SK-N-SH treated with all-trans-retinoic acid at 6 μM for 48 hours (cell line): ENCODE results near the gene ATP5PD.
"Not testable (repeated sequence)": the region's sequence is repeated elsewhere in the genome, so short reads cannot be mapped to it uniquely, and the experiment has no call there.

Source experiments
- ATAC-seq: fragments of 200-7000 bp; cut with Tn5 transposase; 3 replicates; pipeline ENCODE4 v1.9.1; 2020; ENCODE audit warnings: mild to moderate bottlenecking, moderate library complexity
- ARNTL ChIP-seq: fragments of 450-650 bp; formaldehyde crosslinking; IDR thresholded peaks from 2 replicates; pipeline ENCODE4 v1.5.0; 2020; ENCODE audit warnings: low read depth, mild to moderate bottlenecking, moderate library complexity, borderline replicate concordance
- BACH2 ChIP-seq: fragments of 250-450 bp; sonication (Bioruptor Pico); IDR thresholded peaks from 2 replicates; pipeline ENCODE4 v1.9.0; 2021; ENCODE audit warnings: mild to moderate bottlenecking, borderline replicate concordance
- CREB5 ChIP-seq: fragments of 250-450 bp; sonication (Bioruptor Pico); IDR thresholded peaks from 2 replicates; pipeline ENCODE4 v1.5.1; 2020; ENCODE audit warnings: low read depth, mild to moderate bottlenecking, moderate library complexity
- CSDC2 ChIP-seq: fragments of 250-450 bp; sonication (Bioruptor Pico); IDR thresholded peaks from 2 replicates; pipeline ENCODE4 v1.5.0; 2020; ENCODE audit warnings: mild to moderate bottlenecking, moderate library complexity
- ESRRG ChIP-seq: fragments of 250-450 bp; sonication (Bioruptor Pico); IDR thresholded peaks from 2 replicates; pipeline ENCODE4 v1.6.1; 2021; ENCODE audit warnings: mild to moderate bottlenecking
- GLIS3 ChIP-seq: fragments of 250-450 bp; sonication (Bioruptor Pico); IDR thresholded peaks from 2 replicates; pipeline ENCODE4 v1.5.0; 2020; ENCODE audit warnings: mild to moderate bottlenecking, moderate library complexity
- ISL1 ChIP-seq: fragments of 250-450 bp; sonication (Bioruptor Pico); IDR thresholded peaks from 2 replicates; pipeline ENCODE4 v2.1.2; 2022; ENCODE audit warnings: mild to moderate bottlenecking, moderate library complexity
- OSR1 ChIP-seq: fragments of 250-450 bp; sonication (Bioruptor Pico); IDR thresholded peaks from 2 replicates; pipeline ENCODE4 v1.8.0; 2022; ENCODE audit warnings: moderate library complexity, mild to moderate bottlenecking, inconsistent platforms
- PATZ1 ChIP-seq: fragments of 250-450 bp; sonication (Bioruptor Pico); IDR thresholded peaks from 2 replicates; pipeline ENCODE4 v1.8.0; 2020; ENCODE audit warnings: mild to moderate bottlenecking, moderate library complexity, borderline replicate concordance
- PPARA ChIP-seq: fragments of 250-450 bp; sonication (Bioruptor Pico); IDR thresholded peaks from 2 replicates; pipeline ENCODE4 v1.5.0; 2020; ENCODE audit warnings: mild to moderate bottlenecking, borderline replicate concordance
- RARB ChIP-seq: fragments of 250-450 bp; sonication (Bioruptor Pico); IDR thresholded peaks from 2 replicates; pipeline ENCODE4 v1.8.0; 2021; ENCODE audit warnings: mild to moderate bottlenecking, moderate library complexity
- SNAI2 ChIP-seq: fragments of 250-450 bp; sonication (Bioruptor Pico); IDR thresholded peaks from 2 replicates; pipeline ENCODE4 v1.5.0; 2020; ENCODE audit warnings: mild to moderate bottlenecking, moderate library complexity
- TCF4 ChIP-seq: fragments of 250-450 bp; sonication (Bioruptor Pico); IDR thresholded peaks from 2 replicates; pipeline ENCODE4 v1.8.0; 2021; ENCODE audit warnings: mild to moderate bottlenecking, moderate library complexity, borderline replicate concordance
- TOX ChIP-seq: fragments of 250-450 bp; sonication (Bioruptor Pico); IDR thresholded peaks from 2 replicates; pipeline ENCODE4 v1.8.0; 2021; ENCODE audit warnings: mild to moderate bottlenecking, moderate library complexity, borderline replicate concordance
- TSHZ2 ChIP-seq: fragments of 250-450 bp; sonication (Bioruptor Pico); IDR thresholded peaks from 2 replicates; pipeline ENCODE4 v1.5.0; 2020; ENCODE audit warnings: mild to moderate bottlenecking, moderate library complexity
- ZFP3 ChIP-seq: fragments of 250-450 bp; sonication (Bioruptor Pico); IDR thresholded peaks from 2 replicates; pipeline ENCODE4 v1.5.0; 2020; ENCODE audit warnings: mild to moderate bottlenecking, moderate library complexity
- ZFP30 ChIP-seq: fragments of 450-650 bp; formaldehyde crosslinking; IDR thresholded peaks from 2 replicates; pipeline ENCODE4 v1.5.0; 2022; ENCODE audit warnings: mild to moderate bottlenecking, moderate library complexity
- ZNF565 ChIP-seq: fragments of 450-650 bp; formaldehyde crosslinking; conservative IDR thresholded peaks from 2 replicates; pipeline ENCODE4 v1.5.0; 2020; ENCODE audit warnings: low read depth, mild to moderate bottlenecking, moderate library complexity
- ZNF70 ChIP-seq: fragments of 450-650 bp; formaldehyde crosslinking; IDR thresholded peaks from 2 replicates; pipeline ENCODE4 v1.5.0; 2020; ENCODE audit warnings: mild to moderate bottlenecking, moderate library complexity
- ZNF8 ChIP-seq: fragments of 450-650 bp; formaldehyde crosslinking; IDR thresholded peaks from 2 replicates; pipeline ENCODE4 v1.5.0; 2020; ENCODE audit warnings: mild to moderate bottlenecking, moderate library complexity
- TF ChIP-seq, protein P1 (sequence below): fragments of 250-450 bp; sonication (Bioruptor Pico); IDR thresholded peaks from 2 replicates; pipeline ENCODE4 v1.5.1; 2021; ENCODE audit warnings: mild to moderate bottlenecking, moderate library complexity
- TF ChIP-seq, protein P2 (sequence below): fragments of 250-450 bp; sonication (Bioruptor Pico); IDR thresholded peaks from 2 replicates; pipeline ENCODE4 v1.8.0; 2021; ENCODE audit warnings: low read depth, mild to moderate bottlenecking, moderate library complexity, borderline replicate concordance

The ATP5PD gene

DNA sequence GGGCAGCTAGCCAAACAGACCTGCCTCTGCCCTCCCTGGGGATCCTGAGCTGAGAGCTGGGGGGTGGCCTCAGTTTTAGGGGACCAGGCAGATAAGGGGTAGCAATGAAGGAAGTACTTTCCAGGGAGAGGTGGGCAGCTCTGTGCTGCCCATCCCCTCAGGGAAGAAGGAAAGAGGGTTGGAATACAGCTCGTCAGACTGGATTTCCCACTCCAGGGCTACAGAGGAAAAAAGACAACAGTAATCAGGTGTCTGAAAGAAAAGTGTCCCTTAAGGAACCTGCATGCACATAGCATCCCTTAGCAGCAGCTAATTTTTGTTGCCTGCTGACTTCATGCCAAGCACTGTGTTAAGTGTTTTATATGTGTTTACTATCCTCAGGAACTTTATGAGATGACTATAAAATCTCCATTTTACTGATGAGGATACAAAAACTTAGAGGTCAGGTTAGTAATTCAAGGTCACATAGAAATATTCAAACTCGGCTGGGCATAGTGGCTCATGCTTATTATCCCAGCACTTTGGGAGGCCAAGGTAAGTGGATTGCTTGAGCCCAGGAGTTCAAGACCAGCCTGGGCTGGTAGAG lies 37.5 kb downstream of the ATP5PD start (continued):
- TF ChIP-seq, protein P1, sequence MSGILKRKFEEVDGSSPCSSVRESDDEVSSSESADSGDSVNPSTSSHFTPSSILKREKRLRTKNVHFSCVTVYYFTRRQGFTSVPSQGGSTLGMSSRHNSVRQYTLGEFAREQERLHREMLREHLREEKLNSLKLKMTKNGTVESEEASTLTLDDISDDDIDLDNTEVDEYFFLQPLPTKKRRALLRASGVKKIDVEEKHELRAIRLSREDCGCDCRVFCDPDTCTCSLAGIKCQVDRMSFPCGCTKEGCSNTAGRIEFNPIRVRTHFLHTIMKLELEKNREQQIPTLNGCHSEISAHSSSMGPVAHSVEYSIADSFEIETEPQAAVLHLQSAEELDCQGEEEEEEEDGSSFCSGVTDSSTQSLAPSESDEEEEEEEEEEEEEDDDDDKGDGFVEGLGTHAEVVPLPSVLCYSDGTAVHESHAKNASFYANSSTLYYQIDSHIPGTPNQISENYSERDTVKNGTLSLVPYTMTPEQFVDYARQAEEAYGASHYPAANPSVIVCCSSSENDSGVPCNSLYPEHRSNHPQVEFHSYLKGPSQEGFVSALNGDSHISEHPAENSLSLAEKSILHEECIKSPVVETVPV (CRISPR knock-in tag), result no peak

DNA sequence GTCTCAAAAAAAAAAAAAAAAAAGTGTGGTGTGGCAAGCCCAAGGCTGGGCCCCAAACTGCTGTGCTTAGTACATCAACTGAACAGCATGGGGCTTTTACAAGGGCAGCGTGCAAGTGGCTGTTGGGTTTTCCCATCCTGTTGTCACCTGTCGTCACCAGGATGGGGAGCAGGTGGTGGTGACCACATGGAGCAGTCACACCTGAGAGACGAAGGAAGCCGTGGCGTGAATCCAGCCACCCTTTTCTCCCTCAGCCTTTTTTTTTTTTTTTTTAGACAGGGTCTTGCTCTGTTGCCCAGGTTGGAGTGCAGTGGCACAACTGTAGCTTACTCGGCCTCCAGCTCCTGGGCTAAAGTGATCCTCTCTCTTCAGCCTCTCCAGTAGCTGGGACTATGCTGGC lies 38.4 kb downstream of the ATP5PD start:
- TF ChIP-seq CSDC2 (no peak), ARNTL (CRISPR knock-in tag) (no peak), ZNF70 (CRISPR knock-in tag) (no peak), ZNF565 (CRISPR knock-in tag) (no peak)
- no peak for ATAC-seq

DNA sequence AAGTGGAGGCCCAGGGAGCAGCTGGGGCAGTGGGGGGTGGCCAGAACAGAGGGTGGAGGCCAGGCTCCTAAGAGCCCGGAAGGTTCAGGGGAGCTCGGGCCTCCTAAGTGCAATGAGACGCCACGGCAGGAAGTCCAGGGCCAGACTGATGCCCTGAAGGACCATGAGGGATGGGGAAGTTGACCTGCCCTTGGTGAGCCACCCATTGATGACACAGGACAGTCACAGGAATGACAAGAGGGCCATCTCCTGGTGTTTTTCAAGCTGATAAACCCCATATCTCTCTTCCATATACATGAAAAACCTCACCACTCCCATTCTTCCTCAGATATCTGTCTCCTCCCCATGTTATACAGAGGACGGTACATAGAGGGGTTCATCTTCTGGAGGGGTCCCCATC lies 40.1 kb downstream of the ATP5PD start:
- no peak for ATAC-seq
- TF ChIP-seq GLIS3 (CRISPR knock-in tag) (no peak), RARB (CRISPR knock-in tag) (no peak), SNAI2 (CRISPR knock-in tag) (no peak), PATZ1 (no peak), ISL1 (CRISPR knock-in tag) (no peak), BACH2 (no peak), ZNF8 (CRISPR knock-in tag) (no peak), ZFP30 (no peak), ESRRG (CRISPR knock-in tag) (no peak), TSHZ2 (CRISPR knock-in tag) (no peak), ZNF565 (CRISPR knock-in tag) (no peak)
- TF ChIP-seq, protein P2, sequence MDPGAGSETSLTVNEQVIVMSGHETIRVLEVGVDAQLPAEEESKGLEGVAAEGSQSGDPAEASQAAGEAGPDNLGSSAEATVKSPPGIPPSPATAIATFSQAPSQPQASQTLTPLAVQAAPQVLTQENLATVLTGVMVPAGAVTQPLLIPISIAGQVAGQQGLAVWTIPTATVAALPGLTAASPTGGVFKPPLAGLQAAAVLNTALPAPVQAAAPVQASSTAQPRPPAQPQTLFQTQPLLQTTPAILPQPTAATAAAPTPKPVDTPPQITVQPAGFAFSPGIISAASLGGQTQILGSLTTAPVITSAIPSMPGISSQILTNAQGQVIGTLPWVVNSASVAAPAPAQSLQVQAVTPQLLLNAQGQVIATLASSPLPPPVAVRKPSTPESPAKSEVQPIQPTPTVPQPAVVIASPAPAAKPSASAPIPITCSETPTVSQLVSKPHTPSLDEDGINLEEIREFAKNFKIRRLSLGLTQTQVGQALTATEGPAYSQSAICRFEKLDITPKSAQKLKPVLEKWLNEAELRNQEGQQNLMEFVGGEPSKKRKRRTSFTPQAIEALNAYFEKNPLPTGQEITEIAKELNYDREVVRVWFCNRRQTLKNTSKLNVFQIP (CRISPR knock-in tag), result no peak

DNA sequence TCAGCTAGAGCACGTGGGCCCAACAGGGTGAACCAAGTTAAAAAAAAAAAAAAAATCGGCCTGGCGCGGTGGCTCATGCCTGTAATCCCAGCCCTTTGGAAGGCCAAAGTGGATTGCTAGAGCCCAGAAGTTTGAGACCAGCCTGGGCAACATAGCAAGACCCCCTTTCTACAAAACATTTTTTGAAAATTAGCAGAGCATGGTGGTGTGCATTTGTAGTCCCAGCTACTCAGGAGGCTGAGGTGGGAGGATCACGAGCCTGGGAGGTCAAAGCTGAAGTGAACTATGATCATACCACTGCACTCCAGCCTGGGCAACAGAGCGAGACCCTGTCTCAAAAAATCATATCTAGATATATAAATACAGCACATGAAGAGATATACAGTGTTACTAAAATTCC lies 40.7 kb downstream of the ATP5PD start:
- ATAC-seq, result not testable (repeated sequence)

GRCh38 chr17:75005291-75005690 lies 41.5 kb downstream of the ATP5PD start:
- no peak for ATAC-seq
- no peak for TF ChIP-seq ZFP3 (CRISPR knock-in tag)
- no peak for TF ChIP-seq ZFP30
- TF ChIP-seq RARB (CRISPR knock-in tag), result no peak
- no peak for TF ChIP-seq TCF4
- no peak for TF ChIP-seq ZNF8 (CRISPR knock-in tag)
- no peak for TF ChIP-seq PPARA (CRISPR knock-in tag)
- TF ChIP-seq BACH2, result no peak
- no peak for TF ChIP-seq OSR1
- TF ChIP-seq PATZ1, result no peak
- no peak for TF ChIP-seq ISL1 (CRISPR knock-in tag)
- no peak for TF ChIP-seq SNAI2 (CRISPR knock-in tag)
- no peak for TF ChIP-seq ESRRG (CRISPR knock-in tag)
- TF ChIP-seq TOX (CRISPR knock-in tag), result no peak
- no peak for TF ChIP-seq CSDC2
- TF ChIP-seq GLIS3 (CRISPR knock-in tag), result no peak
- no peak for TF ChIP-seq CREB5
- no peak for TF ChIP-seq ZNF70 (CRISPR knock-in tag)
